Measurements from ENCODE around the gene CTNNA3. TPM values are rescaled to one million over a fixed set of nuclear protein-coding genes. Genes with fewer than 3 reads are reported as not detected.

CTNNA3 gene
- polyA plus RNA-seq, 1 donor from 2014 or later, result 0.14 TPM

DNA sequence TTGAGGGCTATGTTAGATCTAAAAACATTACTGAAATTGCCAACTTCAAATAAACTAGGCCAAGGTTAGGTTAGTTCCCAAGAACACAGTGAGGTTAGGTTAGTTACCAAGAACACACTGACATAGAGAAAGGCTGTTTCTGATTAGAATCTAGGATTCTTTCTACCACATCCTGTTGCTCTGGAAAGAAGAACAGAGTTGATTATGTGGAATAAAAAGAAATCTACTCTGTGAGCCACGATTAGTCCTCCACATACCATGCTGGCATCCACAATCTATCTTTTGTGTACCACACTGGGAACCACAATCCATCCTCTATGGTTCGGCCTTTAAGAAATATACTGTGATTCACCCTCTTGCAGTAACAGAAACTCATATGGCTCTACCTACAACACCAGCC lies 678.8 kb downstream of the CTNNA3 start:
- H3F3A ChIP-seq (ENCODE audit: insufficient read depth, low read length, poor library complexity, severe bottlenecking), result no peaks in the 10 kb centered on the region

GRCh38 chr10:67015225-67015624 lies 680.8 kb downstream of the CTNNA3 start:
- H3K4me3 ChIP-seq (ENCODE audit: low read length), result no peak overlapping the region
- H2AFZ ChIP-seq (ENCODE audit: low read depth, low read length), result no peak overlapping the region
- H3K27ac ChIP-seq (ENCODE audit: low read length), result no peak overlapping the region
- no peaks in the 10 kb centered on the region for H3K9me3 ChIP-seq (ENCODE audit: low read length)
- no peak overlapping the region for H3K4me2 ChIP-seq (ENCODE audit: low read length)
- no peaks in the 10 kb centered on the region for H3K9me2 ChIP-seq (ENCODE audit: insufficient read depth, low read length)
- H3K36me3 ChIP-seq (ENCODE audit: insufficient read depth, low read length), result no peaks in the 10 kb centered on the region
- no peaks in the 10 kb centered on the region for H3K79me2 ChIP-seq (replicated peaks; ENCODE audit: insufficient read depth, low read length)
- no peak overlapping the region for H3K9ac ChIP-seq (ENCODE audit: low read length)
- no peaks in the 10 kb centered on the region for H3K27me3 ChIP-seq (ENCODE audit: insufficient read depth, low read depth, low read length)
- TF ChIP-seq SMC3 (conservative IDR thresholded peaks at IDR 0.05; ENCODE audit: poor library complexity) (no peak), POLR2AphosphoS5 (IDR thresholded peaks at IDR 0.05) (no peak), RAD21 (conservative IDR thresholded peaks at IDR 0.05) (no peak), MXI1 (conservative IDR thresholded peaks at IDR 0.05; ENCODE audit: poor library complexity, severe bottlenecking) (no peak), EZH2 (IDR thresholded peaks at IDR 0.05; ENCODE audit: borderline replicate concordance, insufficient read depth, low read length, poor library complexity, severe bottlenecking) (no peak), TAF1 (IDR thresholded peaks at IDR 0.05; ENCODE audit: low read depth) (no peak), EP300 (conservative IDR thresholded peaks at IDR 0.05; ENCODE audit: poor library complexity, severe bottlenecking) (no peak)
- TF ChIP-seq, protein P1, sequence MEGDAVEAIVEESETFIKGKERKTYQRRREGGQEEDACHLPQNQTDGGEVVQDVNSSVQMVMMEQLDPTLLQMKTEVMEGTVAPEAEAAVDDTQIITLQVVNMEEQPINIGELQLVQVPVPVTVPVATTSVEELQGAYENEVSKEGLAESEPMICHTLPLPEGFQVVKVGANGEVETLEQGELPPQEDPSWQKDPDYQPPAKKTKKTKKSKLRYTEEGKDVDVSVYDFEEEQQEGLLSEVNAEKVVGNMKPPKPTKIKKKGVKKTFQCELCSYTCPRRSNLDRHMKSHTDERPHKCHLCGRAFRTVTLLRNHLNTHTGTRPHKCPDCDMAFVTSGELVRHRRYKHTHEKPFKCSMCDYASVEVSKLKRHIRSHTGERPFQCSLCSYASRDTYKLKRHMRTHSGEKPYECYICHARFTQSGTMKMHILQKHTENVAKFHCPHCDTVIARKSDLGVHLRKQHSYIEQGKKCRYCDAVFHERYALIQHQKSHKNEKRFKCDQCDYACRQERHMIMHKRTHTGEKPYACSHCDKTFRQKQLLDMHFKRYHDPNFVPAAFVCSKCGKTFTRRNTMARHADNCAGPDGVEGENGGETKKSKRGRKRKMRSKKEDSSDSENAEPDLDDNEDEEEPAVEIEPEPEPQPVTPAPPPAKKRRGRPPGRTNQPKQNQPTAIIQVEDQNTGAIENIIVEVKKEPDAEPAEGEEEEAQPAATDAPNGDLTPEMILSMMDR (IDR thresholded peaks at IDR 0.05; ENCODE audit: poor library complexity, severe bottlenecking), result no peak
- TF ChIP-seq, protein P2, sequence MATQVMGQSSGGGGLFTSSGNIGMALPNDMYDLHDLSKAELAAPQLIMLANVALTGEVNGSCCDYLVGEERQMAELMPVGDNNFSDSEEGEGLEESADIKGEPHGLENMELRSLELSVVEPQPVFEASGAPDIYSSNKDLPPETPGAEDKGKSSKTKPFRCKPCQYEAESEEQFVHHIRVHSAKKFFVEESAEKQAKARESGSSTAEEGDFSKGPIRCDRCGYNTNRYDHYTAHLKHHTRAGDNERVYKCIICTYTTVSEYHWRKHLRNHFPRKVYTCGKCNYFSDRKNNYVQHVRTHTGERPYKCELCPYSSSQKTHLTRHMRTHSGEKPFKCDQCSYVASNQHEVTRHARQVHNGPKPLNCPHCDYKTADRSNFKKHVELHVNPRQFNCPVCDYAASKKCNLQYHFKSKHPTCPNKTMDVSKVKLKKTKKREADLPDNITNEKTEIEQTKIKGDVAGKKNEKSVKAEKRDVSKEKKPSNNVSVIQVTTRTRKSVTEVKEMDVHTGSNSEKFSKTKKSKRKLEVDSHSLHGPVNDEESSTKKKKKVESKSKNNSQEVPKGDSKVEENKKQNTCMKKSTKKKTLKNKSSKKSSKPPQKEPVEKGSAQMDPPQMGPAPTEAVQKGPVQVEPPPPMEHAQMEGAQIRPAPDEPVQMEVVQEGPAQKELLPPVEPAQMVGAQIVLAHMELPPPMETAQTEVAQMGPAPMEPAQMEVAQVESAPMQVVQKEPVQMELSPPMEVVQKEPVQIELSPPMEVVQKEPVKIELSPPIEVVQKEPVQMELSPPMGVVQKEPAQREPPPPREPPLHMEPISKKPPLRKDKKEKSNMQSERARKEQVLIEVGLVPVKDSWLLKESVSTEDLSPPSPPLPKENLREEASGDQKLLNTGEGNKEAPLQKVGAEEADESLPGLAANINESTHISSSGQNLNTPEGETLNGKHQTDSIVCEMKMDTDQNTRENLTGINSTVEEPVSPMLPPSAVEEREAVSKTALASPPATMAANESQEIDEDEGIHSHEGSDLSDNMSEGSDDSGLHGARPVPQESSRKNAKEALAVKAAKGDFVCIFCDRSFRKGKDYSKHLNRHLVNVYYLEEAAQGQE (IDR thresholded peaks at IDR 0.05; ENCODE audit: borderline replicate concordance), result no peak
- no peaks in the 10 kb centered on the region for H4K20me1 ChIP-seq (ENCODE audit: insufficient read depth)
- H3F3A ChIP-seq (ENCODE audit: insufficient read depth, low read length, poor library complexity, severe bottlenecking), result no peaks in the 10 kb centered on the region

More for the DNA sequence above, 678.8 kb downstream of the CTNNA3 start:
- Histone ChIP-seq H3K9me3 (ENCODE audit: low read length) (no peaks in the 10 kb centered on the region), H3K4me3 (ENCODE audit: low read length) (no peak overlapping the region), H3K27ac (ENCODE audit: low read length) (no peak overlapping the region), H3K4me2 (ENCODE audit: low read length) (no peak overlapping the region), H3K27me3 (ENCODE audit: insufficient read depth, low read depth, low read length) (no peaks in the 10 kb centered on the region), H3K9ac (ENCODE audit: low read length) (no peak overlapping the region), H3K9me2 (ENCODE audit: insufficient read depth, low read length) (no peaks in the 10 kb centered on the region), H2AFZ (ENCODE audit: low read depth, low read length) (no peak overlapping the region), H3K79me2 (replicated peaks; ENCODE audit: insufficient read depth, low read length) (no peaks in the 10 kb centered on the region), H4K20me1 (ENCODE audit: insufficient read depth) (no peaks in the 10 kb centered on the region), H3K36me3 (ENCODE audit: insufficient read depth, low read length) (no peaks in the 10 kb centered on the region)
- TF ChIP-seq, protein P1 (IDR thresholded peaks at IDR 0.05; ENCODE audit: poor library complexity, severe bottlenecking), result no peak
- no peak for TF ChIP-seq POLR2AphosphoS5 (IDR thresholded peaks at IDR 0.05)
- TF ChIP-seq, protein P2 (IDR thresholded peaks at IDR 0.05; ENCODE audit: borderline replicate concordance), result no peak
- TF ChIP-seq TAF1 (IDR thresholded peaks at IDR 0.05; ENCODE audit: low read depth), result no peak
- no peak for TF ChIP-seq SMC3 (conservative IDR thresholded peaks at IDR 0.05; ENCODE audit: poor library complexity)
- no peak for TF ChIP-seq RAD21 (conservative IDR thresholded peaks at IDR 0.05)
- TF ChIP-seq EZH2 (IDR thresholded peaks at IDR 0.05; ENCODE audit: borderline replicate concordance, insufficient read depth, low read length, poor library complexity, severe bottlenecking), result no peak
- no peak for TF ChIP-seq MXI1 (conservative IDR thresholded peaks at IDR 0.05; ENCODE audit: poor library complexity, severe bottlenecking)
- TF ChIP-seq EP300 (conservative IDR thresholded peaks at IDR 0.05; ENCODE audit: poor library complexity, severe bottlenecking), result no peak
